B cell (primary cell): ENCODE results near the gene UACA.

Source experiments
- EZH2 ChIP-seq: IDR thresholded peaks from 2 replicates; pipeline ENCODE4 v1.6.1; 2012; ENCODE audit warnings: borderline replicate concordance, low read depth, mild to moderate bottlenecking, moderate library complexity, low read length; ENCODE audit not compliant: insufficient read depth, poor library complexity, severe bottlenecking
- TF ChIP-seq, protein P1 (sequence below): fragments of 200-600 bp; IDR thresholded peaks from one replicate; pipeline ENCODE4 v1.8.0; 2022; ENCODE audit warnings: antibody characterized with exemption, mild to moderate bottlenecking

GRCh38 chr15:70717237-70717793, 46.0 kb downstream of the UACA start:
- TF ChIP-seq, protein P1, sequence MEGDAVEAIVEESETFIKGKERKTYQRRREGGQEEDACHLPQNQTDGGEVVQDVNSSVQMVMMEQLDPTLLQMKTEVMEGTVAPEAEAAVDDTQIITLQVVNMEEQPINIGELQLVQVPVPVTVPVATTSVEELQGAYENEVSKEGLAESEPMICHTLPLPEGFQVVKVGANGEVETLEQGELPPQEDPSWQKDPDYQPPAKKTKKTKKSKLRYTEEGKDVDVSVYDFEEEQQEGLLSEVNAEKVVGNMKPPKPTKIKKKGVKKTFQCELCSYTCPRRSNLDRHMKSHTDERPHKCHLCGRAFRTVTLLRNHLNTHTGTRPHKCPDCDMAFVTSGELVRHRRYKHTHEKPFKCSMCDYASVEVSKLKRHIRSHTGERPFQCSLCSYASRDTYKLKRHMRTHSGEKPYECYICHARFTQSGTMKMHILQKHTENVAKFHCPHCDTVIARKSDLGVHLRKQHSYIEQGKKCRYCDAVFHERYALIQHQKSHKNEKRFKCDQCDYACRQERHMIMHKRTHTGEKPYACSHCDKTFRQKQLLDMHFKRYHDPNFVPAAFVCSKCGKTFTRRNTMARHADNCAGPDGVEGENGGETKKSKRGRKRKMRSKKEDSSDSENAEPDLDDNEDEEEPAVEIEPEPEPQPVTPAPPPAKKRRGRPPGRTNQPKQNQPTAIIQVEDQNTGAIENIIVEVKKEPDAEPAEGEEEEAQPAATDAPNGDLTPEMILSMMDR: no peak
- no peak for TF ChIP-seq EZH2
